ENCODE data around the gene HOXC4. TPM values are rescaled to one million over a fixed set of nuclear protein-coding genes. Genes with fewer than 3 reads are reported as not detected.

The HOXC4 gene
- total and polyA plus RNA-seq, 5 donors from 2014 or later: 0.09 to 0.32 TPM; not detected in 3

DNA sequence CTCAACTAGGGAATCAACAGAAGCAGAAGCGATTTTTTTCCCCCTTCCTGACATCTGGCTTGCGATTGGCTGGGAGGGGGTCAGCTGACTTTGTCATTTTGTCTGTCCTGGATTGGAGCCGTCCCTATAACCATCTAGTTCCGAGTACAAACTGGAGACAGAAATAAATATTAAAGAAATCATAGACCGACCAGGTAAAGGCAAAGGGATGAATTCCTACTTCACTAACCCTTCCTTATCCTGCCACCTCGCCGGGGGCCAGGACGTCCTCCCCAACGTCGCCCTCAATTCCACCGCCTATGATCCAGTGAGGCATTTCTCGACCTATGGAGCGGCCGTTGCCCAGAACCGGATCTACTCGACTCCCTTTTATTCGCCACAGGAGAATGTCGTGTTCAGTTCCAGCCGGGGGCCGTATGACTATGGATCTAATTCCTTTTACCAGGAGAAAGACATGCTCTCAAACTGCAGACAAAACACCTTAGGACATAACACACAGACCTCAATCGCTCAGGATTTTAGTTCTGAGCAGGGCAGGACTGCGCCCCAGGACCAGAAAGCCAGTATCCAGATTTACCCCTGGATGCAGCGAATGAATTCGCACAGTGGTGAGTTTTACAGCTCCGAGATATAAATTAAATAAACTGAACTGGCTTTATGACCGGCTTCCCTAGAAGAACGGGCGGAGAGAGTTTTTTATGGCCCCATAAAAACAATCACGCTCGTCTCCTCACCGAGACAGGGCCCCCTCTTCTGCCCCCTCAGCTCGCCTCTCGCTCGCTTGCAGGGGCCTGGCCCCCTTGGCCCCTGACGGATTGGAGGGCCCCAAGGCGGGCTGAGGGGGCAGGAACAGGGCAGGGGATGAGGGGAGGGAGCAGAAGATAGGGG is 25.1 kb upstream of the HOXC4 start, which contains the start of gene HOXC6:
Gene HOXC6, plus strand, starts transcription at position 127 of the 888 bp plus-strand sequence. Its CDS starts 82 bp downstream, at position 209.
- no peak within 1 kb of the TSS for H3K27ac ChIP-seq (ENCODE audit: insufficient read depth, low read length, poor library complexity, severe bottlenecking)
- H3K36me3 ChIP-seq (ENCODE audit: control insufficient read depth, insufficient read depth, low read length): no peaks in the 10 kb centered on the region
- Mint-ChIP-seq H3K36me3 (no peaks in the 10 kb centered on the region), H3K27ac (no peak within 1 kb of the TSS), H3K9me3 (peaks cover 0 to 7% (median 3%) of the 10 kb centered on the region in 7 donors), H3K27me3 (peaks cover 97% of the 10 kb centered on the region), H3K4me3 (no peak within 1 kb of the TSS), H3K4me1 (peaks cover 0 to 28% (median 15%) of the 10 kb centered on the region in 4 donors)
- peaks cover 8 to 16% of the 10 kb centered on the region in 2 experiments for H3K9me3 ChIP-seq (ENCODE audit: control insufficient read depth in 2 of 2, low read length in 2 of 2)
- no peak for ATAC-seq (ENCODE audit: low read depth in 2 of 2)
- peaks cover 18% of the 10 kb centered on the region for H3K4me1 ChIP-seq (ENCODE audit: control insufficient read depth, insufficient read depth, low read length, poor library complexity, severe bottlenecking)
- DNase-seq: no peak
- H3K4me3 ChIP-seq (ENCODE audit: low read depth, low read length): no peak within 1 kb of the TSS
- peaks cover 45% of the 10 kb centered on the region for H3K27me3 ChIP-seq (ENCODE audit: control insufficient read depth, insufficient read depth, low read length)

DNA sequence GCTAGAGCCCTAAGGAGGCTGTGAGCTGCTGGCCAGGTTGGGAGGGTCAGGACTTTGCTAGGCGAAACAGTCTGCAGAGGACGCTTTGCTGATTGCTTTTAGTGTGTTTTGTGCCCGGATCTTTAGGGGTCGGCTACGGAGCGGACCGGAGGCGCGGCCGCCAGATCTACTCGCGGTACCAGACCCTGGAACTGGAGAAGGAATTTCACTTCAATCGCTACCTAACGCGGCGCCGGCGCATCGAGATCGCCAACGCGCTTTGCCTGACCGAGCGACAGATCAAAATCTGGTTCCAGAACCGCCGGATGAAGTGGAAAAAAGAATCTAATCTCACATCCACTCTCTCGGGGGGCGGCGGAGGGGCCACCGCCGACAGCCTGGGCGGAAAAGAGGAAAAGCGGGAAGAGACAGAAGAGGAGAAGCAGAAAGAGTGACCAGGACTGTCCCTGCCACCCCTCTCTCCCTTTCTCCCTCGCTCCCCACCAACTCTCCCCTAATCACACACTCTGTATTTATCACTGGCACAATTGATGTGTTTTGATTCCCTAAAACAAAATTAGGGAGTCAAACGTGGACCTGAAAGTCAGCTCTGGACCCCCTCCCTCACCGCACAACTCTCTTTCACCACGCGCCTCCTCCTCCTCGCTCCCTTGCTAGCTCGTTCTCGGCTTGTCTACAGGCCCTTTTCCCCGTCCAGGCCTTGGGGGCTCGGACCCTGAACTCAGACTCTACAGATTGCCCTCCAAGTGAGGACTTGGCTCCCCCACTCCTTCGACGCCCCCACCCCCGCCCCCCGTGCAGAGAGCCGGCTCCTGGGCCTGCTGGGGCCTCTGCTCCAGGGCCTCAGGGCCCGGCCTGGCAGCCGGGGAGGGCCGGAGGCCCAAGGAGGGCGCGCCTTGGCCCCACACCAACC is 23.9 kb upstream of the HOXC4 start:
- peaks cover 8 to 18% of the 10 kb centered on the region in 2 experiments for H3K9me3 ChIP-seq (ENCODE audit: control insufficient read depth in 2 of 2, low read length in 2 of 2)
- peaks cover 0 to 34% (median 16%) of the 10 kb centered on the region in 4 donors for H3K4me1 Mint-ChIP-seq
- peaks cover 38% of the 10 kb centered on the region for H3K27me3 ChIP-seq (ENCODE audit: control insufficient read depth, insufficient read depth, low read length)
- H3K36me3 Mint-ChIP-seq: no peaks in the 10 kb centered on the region
- peaks cover 0 to 7% (median 3%) of the 10 kb centered on the region in 7 donors for H3K9me3 Mint-ChIP-seq
- H3K27me3 Mint-ChIP-seq: peaks cover 97% of the 10 kb centered on the region
- DNase-seq (no peak), ATAC-seq (ENCODE audit: low read depth in 2 of 2) (no peak)
- no peak overlapping the region for H3K4me3 Mint-ChIP-seq
- no peak overlapping the region for H3K4me3 ChIP-seq (ENCODE audit: low read depth, low read length)
- H3K4me1 ChIP-seq (ENCODE audit: control insufficient read depth, insufficient read depth, low read length, poor library complexity, severe bottlenecking): peaks cover 26% of the 10 kb centered on the region
- H3K27ac ChIP-seq (ENCODE audit: insufficient read depth, low read length, poor library complexity, severe bottlenecking): no peak overlapping the region
- H3K27ac Mint-ChIP-seq: no peak overlapping the region
- no peaks in the 10 kb centered on the region for H3K36me3 ChIP-seq (ENCODE audit: control insufficient read depth, insufficient read depth, low read length)

DNA sequence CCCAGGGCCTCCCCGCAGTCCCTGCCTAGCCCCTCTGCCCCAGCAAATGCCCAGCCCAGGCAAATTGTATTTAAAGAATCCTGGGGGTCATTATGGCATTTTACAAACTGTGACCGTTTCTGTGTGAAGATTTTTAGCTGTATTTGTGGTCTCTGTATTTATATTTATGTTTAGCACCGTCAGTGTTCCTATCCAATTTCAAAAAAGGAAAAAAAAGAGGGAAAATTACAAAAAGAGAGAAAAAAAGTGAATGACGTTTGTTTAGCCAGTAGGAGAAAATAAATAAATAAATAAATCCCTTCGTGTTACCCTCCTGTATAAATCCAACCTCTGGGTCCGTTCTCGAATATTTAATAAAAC is 23.2 kb upstream of the HOXC4 start:
- Mint-ChIP-seq H3K4me1 (peaks cover 0 to 38% (median 20%) of the 10 kb centered on the region in 4 donors), H3K9me3 (peaks cover 0 to 10% (median 3%) of the 10 kb centered on the region in 7 donors), H3K4me3 (no peak overlapping the region), H3K27ac (no peak overlapping the region), H3K27me3 (peaks cover 97% of the 10 kb centered on the region), H3K36me3 (no peaks in the 10 kb centered on the region)
- peaks cover 40% of the 10 kb centered on the region for H3K27me3 ChIP-seq (ENCODE audit: control insufficient read depth, insufficient read depth, low read length)
- H3K9me3 ChIP-seq (ENCODE audit: control insufficient read depth in 2 of 2, low read length in 2 of 2): peaks cover 8 to 18% of the 10 kb centered on the region in 2 experiments
- H3K36me3 ChIP-seq (ENCODE audit: control insufficient read depth, insufficient read depth, low read length): no peaks in the 10 kb centered on the region
- no peak for ATAC-seq (ENCODE audit: low read depth in 2 of 2)
- no peak for DNase-seq
- H3K4me3 ChIP-seq (ENCODE audit: low read depth, low read length): no peak overlapping the region
- no peak overlapping the region for H3K27ac ChIP-seq (ENCODE audit: insufficient read depth, low read length, poor library complexity, severe bottlenecking)
- peaks cover 26% of the 10 kb centered on the region for H3K4me1 ChIP-seq (ENCODE audit: control insufficient read depth, insufficient read depth, low read length, poor library complexity, severe bottlenecking)

DNA sequence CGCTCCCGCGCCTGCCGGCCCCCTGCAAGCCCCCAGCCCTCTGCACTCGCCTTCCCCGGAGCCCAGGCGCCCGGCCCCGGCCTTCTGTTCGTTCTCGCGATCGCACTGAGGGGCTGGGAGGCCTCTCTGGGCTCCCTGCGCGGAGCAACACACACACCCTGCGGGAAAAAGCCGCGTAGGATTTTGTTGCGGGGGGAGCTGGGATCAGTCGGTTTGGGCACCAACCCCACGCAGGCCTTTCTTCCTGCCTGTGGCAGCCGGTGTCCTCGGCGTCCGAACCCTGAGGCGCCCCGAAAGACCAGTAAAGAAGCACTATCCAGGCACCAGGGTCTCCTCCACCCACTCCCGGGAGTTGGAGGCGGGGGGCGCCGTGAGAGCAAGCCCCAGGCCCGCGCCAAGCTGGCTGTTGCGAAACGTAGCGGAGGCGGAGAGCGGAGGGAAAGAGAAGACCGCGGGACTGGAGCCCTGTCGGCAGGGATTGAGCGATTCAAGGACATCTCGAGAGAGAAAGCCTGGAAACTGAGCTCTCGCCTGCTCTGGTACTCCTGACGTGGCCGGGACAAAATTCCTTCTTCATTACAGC is 22.7 kb upstream of the HOXC4 start:
- H3K9me3 ChIP-seq (ENCODE audit: control insufficient read depth in 2 of 2, low read length in 2 of 2): peaks cover 8 to 18% of the 10 kb centered on the region in 2 experiments
- Mint-ChIP-seq H3K27me3 (peaks cover 97% of the 10 kb centered on the region), H3K4me3 (no peak overlapping the region), H3K27ac (no peak overlapping the region), H3K36me3 (no peaks in the 10 kb centered on the region), H3K9me3 (peaks cover 0 to 10% (median 3%) of the 10 kb centered on the region in 7 donors), H3K4me1 (peaks cover 0 to 38% (median 19%) of the 10 kb centered on the region in 4 donors)
- no peaks in the 10 kb centered on the region for H3K36me3 ChIP-seq (ENCODE audit: control insufficient read depth, insufficient read depth, low read length)
- peaks cover 41% of the 10 kb centered on the region for H3K27me3 ChIP-seq (ENCODE audit: control insufficient read depth, insufficient read depth, low read length)
- peaks cover 26% of the 10 kb centered on the region for H3K4me1 ChIP-seq (ENCODE audit: control insufficient read depth, insufficient read depth, low read length, poor library complexity, severe bottlenecking)
- DNase-seq (no peak), ATAC-seq (ENCODE audit: low read depth in 2 of 2) (no peak)
- H3K27ac ChIP-seq (ENCODE audit: insufficient read depth, low read length, poor library complexity, severe bottlenecking): no peak overlapping the region
- H3K4me3 ChIP-seq (ENCODE audit: low read depth, low read length): no peak overlapping the region

DNA sequence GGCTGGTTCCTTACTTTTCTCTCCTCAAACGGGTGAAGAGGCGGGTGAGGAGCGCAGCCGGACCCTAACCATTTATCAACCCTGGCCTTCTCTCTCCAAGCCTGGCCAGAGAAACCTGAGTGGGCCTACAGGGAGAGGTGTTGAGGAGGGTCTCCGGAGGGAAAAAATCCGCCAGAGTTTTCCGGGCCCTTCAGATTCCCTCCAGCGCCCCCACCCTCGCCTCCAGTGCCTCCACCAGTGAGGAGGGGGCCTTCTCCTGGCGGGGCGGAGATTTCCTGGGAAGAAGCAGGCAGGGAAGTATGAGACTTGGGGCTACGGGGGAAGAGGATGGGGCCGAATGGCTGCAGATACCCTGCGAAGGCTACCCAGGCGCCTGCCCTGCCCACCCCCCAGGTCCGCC is 22.2 kb upstream of the HOXC4 start:
- no peak overlapping the region for H3K27ac ChIP-seq (ENCODE audit: insufficient read depth, low read length, poor library complexity, severe bottlenecking)
- H3K4me3 Mint-ChIP-seq: no peak overlapping the region
- DNase-seq (no peak), ATAC-seq (ENCODE audit: low read depth in 2 of 2) (no peak)
- H3K4me1 ChIP-seq (ENCODE audit: control insufficient read depth, insufficient read depth, low read length, poor library complexity, severe bottlenecking): peaks cover 26% of the 10 kb centered on the region
- peaks cover 0 to 10% (median 3%) of the 10 kb centered on the region in 7 donors for H3K9me3 Mint-ChIP-seq
- H3K4me1 Mint-ChIP-seq: peaks cover 0 to 38% (median 19%) of the 10 kb centered on the region in 4 donors
- peaks cover 36% of the 10 kb centered on the region for H3K27me3 ChIP-seq (ENCODE audit: control insufficient read depth, insufficient read depth, low read length)
- H3K4me3 ChIP-seq (ENCODE audit: low read depth, low read length): no peak overlapping the region
- peaks cover 97% of the 10 kb centered on the region for H3K27me3 Mint-ChIP-seq
- no peak overlapping the region for H3K27ac Mint-ChIP-seq
- no peaks in the 10 kb centered on the region for H3K36me3 ChIP-seq (ENCODE audit: control insufficient read depth, insufficient read depth, low read length)
- H3K36me3 Mint-ChIP-seq: no peaks in the 10 kb centered on the region
- peaks cover 8 to 18% of the 10 kb centered on the region in 2 experiments for H3K9me3 ChIP-seq (ENCODE audit: control insufficient read depth in 2 of 2, low read length in 2 of 2)

DNA sequence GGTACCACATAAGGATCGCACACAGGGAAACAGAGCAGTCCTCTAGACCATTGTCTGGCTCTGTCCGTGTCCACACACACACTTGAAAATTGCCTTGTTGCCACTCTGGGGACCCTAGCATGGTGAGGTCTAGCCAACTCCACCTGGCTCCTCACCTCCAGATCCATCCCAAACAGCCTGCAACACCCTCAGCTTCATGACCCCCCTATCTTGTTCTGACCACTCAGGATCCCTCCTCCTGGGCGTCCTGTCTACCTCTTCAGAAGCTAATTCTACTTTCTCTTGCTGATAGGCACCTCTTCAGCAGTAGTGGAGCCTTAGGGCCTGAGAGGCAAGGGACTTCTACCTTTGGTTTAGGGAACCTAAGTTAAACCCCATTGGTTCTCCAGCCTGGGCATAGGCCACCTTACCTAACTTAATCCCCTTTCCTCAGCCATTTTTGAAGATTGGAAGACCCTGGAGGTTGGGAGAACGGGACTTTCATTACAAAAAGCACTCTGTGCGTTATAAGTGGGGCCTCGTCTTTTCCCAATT is 21.5 kb upstream of the HOXC4 start:
- Histone ChIP-seq H3K27me3 (ENCODE audit: control insufficient read depth, insufficient read depth, low read length) (peaks cover 31% of the 10 kb centered on the region), H3K4me1 (ENCODE audit: control insufficient read depth, insufficient read depth, low read length, poor library complexity, severe bottlenecking) (peaks cover 22% of the 10 kb centered on the region), H3K27ac (ENCODE audit: insufficient read depth, low read length, poor library complexity, severe bottlenecking) (no peak overlapping the region), H3K9me3 (ENCODE audit: control insufficient read depth in 2 of 2, low read length in 2 of 2) (peaks cover 8 to 18% of the 10 kb centered on the region in 2 experiments), H3K36me3 (ENCODE audit: control insufficient read depth, insufficient read depth, low read length) (no peaks in the 10 kb centered on the region), H3K4me3 (ENCODE audit: low read depth, low read length) (no peak overlapping the region)
- Mint-ChIP-seq H3K27ac (peak overlapping the region in 1 of 3 donors; percentile 56), H3K27me3 (peaks cover 97% of the 10 kb centered on the region), H3K4me3 (no peak overlapping the region), H3K4me1 (peaks cover 0 to 34% (median 17%) of the 10 kb centered on the region in 4 donors), H3K9me3 (peaks cover 0 to 10% (median 3%) of the 10 kb centered on the region in 7 donors), H3K36me3 (no peaks in the 10 kb centered on the region)
- no peak for DNase-seq
- no peak for ATAC-seq (ENCODE audit: low read depth in 2 of 2)

DNA sequence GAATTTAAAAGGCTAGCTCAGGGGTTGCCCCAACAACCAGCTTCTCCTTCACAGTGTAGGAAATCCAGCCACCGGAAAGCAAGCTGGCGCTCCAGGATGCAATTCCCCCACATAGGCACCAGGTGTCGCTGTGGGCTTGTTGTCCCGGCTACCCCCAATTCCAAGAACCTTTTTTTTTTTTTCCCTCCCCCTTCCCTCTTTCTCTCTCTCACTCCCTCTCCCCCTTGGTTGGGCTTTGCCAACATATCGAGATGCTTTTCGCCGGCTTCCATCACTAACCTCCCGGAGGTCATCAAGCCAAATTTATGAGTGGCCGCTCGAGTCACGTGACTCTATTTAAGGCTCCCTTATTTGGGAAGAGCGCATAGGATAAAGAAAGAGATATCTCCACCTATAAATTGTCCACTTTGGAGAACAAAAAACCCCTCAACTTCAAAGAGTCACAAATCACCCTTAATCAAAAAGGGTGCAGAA is 21.0 kb upstream of the HOXC4 start, which contains the start of gene HOXC5:
Gene HOXC5, plus strand, starts transcription at position 424 of the 474 bp plus-strand sequence. CDS start 73 bp downstream, outside the sequence.
- Mint-ChIP-seq H3K36me3 (no peaks in the 10 kb centered on the region), H3K4me1 (peaks cover 0 to 34% (median 14%) of the 10 kb centered on the region in 4 donors), H3K27ac (peak within 1 kb of the TSS in 1 of 3 donors; percentile 69), H3K4me3 (peak within 1 kb of the TSS in 3 of 4 donors; percentile 51 to 57 (median 52)), H3K27me3 (peaks cover 97% of the 10 kb centered on the region), H3K9me3 (peaks cover 0 to 10% (median 2%) of the 10 kb centered on the region in 7 donors)
- Histone ChIP-seq H3K27ac (ENCODE audit: insufficient read depth, low read length, poor library complexity, severe bottlenecking) (no peak within 1 kb of the TSS), H3K4me3 (ENCODE audit: low read depth, low read length) (no peak within 1 kb of the TSS), H3K36me3 (ENCODE audit: control insufficient read depth, insufficient read depth, low read length) (no peaks in the 10 kb centered on the region), H3K4me1 (ENCODE audit: control insufficient read depth, insufficient read depth, low read length, poor library complexity, severe bottlenecking) (peaks cover 22% of the 10 kb centered on the region), H3K27me3 (ENCODE audit: control insufficient read depth, insufficient read depth, low read length) (peaks cover 26% of the 10 kb centered on the region), H3K9me3 (ENCODE audit: control insufficient read depth in 2 of 2, low read length in 2 of 2) (peaks cover 8 to 18% of the 10 kb centered on the region in 2 experiments)
- ATAC-seq (ENCODE audit: low read depth in 2 of 2) (no peak), DNase-seq (peak in 2 of 3 donors; percentile 50 to 67)
